Fibroblast of peridontal ligament (primary cell): ENCODE measurements around the gene BTBD6.

Experiments used
- DNase-seq: peaks from one replicate; pipeline ENCODE4 v3.0.0-alpha.2; 2010; ENCODE audit errors: extremely low read depth

The BTBD6 gene

GRCh38 chr14:105211086-105211757 is 37.1 kb upstream of the BTBD6 start:
- DNase-seq = no peak

GRCh38 chr14:105211758-105212089 is 36.6 kb upstream of the BTBD6 start:
- DNase-seq = no peak

- no peak for DNase-seq
Observed at GRCh38 chr14:105212541-105213300, 35.6 kb upstream of the BTBD6 start.

- no peak for DNase-seq
Observed at GRCh38 chr14:105213361-105213760, 35.0 kb upstream of the BTBD6 start.

GRCh38 chr14:105214324-105214915 is 33.9 kb upstream of the BTBD6 start:
- no peak for DNase-seq

GRCh38 chr14:105215602-105216001 is 32.7 kb upstream of the BTBD6 start:
- DNase-seq = no peak

GRCh38 chr14:105216490-105217247 is 31.7 kb upstream of the BTBD6 start:
- no peak for DNase-seq

GRCh38 chr14:105217774-105218173 is 30.6 kb upstream of the BTBD6 start:
- DNase-seq = no peak

GRCh38 chr14:105218611-105219010 is 29.7 kb upstream of the BTBD6 start:
- DNase-seq = no peak

- DNase-seq = no peak
Observed at GRCh38 chr14:105219043-105219612, 29.2 kb upstream of the BTBD6 start.

- no peak for DNase-seq
Observed at GRCh38 chr14:105219753-105220152, 28.6 kb upstream of the BTBD6 start.

- no peak for DNase-seq
Observed at GRCh38 chr14:105220699-105221597, 27.4 kb upstream of the BTBD6 start.

- DNase-seq = no peak
Observed at GRCh38 chr14:105221598-105222178, 26.6 kb upstream of the BTBD6 start.

- DNase-seq = no peak
Observed at GRCh38 chr14:105223260-105223659, 25.1 kb upstream of the BTBD6 start.

GRCh38 chr14:105223770-105224544 is 24.4 kb upstream of the BTBD6 start:
- no peak for DNase-seq

- DNase-seq = no peak
Observed at GRCh38 chr14:105224845-105225570, 23.3 kb upstream of the BTBD6 start.

- no peak for DNase-seq
Observed at GRCh38 chr14:105226198-105226597, 22.1 kb upstream of the BTBD6 start.

GRCh38 chr14:105227346-105227745 is 21.0 kb upstream of the BTBD6 start:
- no peak for DNase-seq

- no peak for DNase-seq
Observed at GRCh38 chr14:105228562-105228961, 19.8 kb upstream of the BTBD6 start.
